ENCODE data around the gene ITGB7.

- no peak for TF ChIP-seq CTCF (IDR thresholded peaks at IDR 0.05; ENCODE audit: insufficient read depth, low read length)
- no peak for TF ChIP-seq POLR2AphosphoS5 (IDR thresholded peaks at IDR 0.05; ENCODE audit: low read depth)
- TF ChIP-seq REST (IDR thresholded peaks at IDR 0.05; ENCODE audit: insufficient replicate concordance, low read depth), result no peak
- no peak for TF ChIP-seq GABPA (IDR thresholded peaks at IDR 0.05; ENCODE audit: low read depth)
Measured at GRCh38 chr12:53201177-53201541, 5.9 kb downstream of the ITGB7 start.
